ENCODE measurements around the gene ASGR2.

The ASGR2 gene

GRCh38 chr17:7110617-7111306, 3.9 kb downstream of the ASGR2 start:
- DNase-seq (ENCODE audit: low spot score): no peak
- Histone ChIP-seq H3K79me1 (ENCODE audit: low read depth, low read length) (no peaks in the 10 kb centered on the region), H2AK5ac (ENCODE audit: low read depth, low read length) (no peak overlapping the region), H3K9me3 (replicated peaks in 1 of 2; ENCODE audit: control insufficient read depth in 2 of 2, insufficient read depth in 1 of 2, low read depth in 1 of 2, low read length in 2 of 2) (peaks cover 0 to 5% of the 10 kb centered on the region in 2 donors), H3K36me3 (replicated peaks in 1 of 2; ENCODE audit: control insufficient read depth in 2 of 2, insufficient read depth in 2 of 2, low read length in 2 of 2) (no peaks in the 10 kb centered on the region), H2AFZ (ENCODE audit: low read length) (peak overlapping the region; percentile 16), H3K4ac (ENCODE audit: low read length) (no peak overlapping the region), H3K4me3 (ENCODE audit: low read length in 2 of 2) (no peak overlapping the region), H4K8ac (ENCODE audit: low read depth, low read length) (no peak overlapping the region), H3K9ac (ENCODE audit: low read depth, low read length, poor library complexity) (no peak overlapping the region), H3K27ac (replicated peaks; ENCODE audit: low read length) (no peak overlapping the region), H2BK12ac (ENCODE audit: low read length) (no peak overlapping the region), H2BK5ac (ENCODE audit: low read length) (no peak overlapping the region), H2BK120ac (ENCODE audit: low read depth, low read length) (no peak overlapping the region), H2BK15ac (ENCODE audit: low read length) (no peak overlapping the region), H3K27me3 (ENCODE audit: control insufficient read depth in 3 of 3, insufficient read depth in 3 of 3, low read depth in 1 of 3, low read length in 3 of 3) (no peaks in the 10 kb centered on the region), H3K14ac (ENCODE audit: low read length) (no peak overlapping the region), H3K23ac (ENCODE audit: low read depth, low read length, poor library complexity) (no peak overlapping the region), H3K4me1 (ENCODE audit: control insufficient read depth in 2 of 2, insufficient read depth in 1 of 2, low read depth in 1 of 2, low read length in 2 of 2) (peaks cover 2 to 9% of the 10 kb centered on the region in 2 donors), H3K4me2 (ENCODE audit: insufficient read depth, low read length, poor library complexity, severe bottlenecking) (no peak overlapping the region), H3K18ac (ENCODE audit: low read length) (no peak overlapping the region), H4K91ac (ENCODE audit: low read depth, low read length, poor library complexity) (no peak overlapping the region)
- no CpG with 5 or more reads among the region's 11 CpGs for WGBS, 2 donors (ENCODE audit: extremely low coverage in 2 of 2, insufficient read length in 2 of 2, insufficient replicate concordance in 1 of 2)

DNA sequence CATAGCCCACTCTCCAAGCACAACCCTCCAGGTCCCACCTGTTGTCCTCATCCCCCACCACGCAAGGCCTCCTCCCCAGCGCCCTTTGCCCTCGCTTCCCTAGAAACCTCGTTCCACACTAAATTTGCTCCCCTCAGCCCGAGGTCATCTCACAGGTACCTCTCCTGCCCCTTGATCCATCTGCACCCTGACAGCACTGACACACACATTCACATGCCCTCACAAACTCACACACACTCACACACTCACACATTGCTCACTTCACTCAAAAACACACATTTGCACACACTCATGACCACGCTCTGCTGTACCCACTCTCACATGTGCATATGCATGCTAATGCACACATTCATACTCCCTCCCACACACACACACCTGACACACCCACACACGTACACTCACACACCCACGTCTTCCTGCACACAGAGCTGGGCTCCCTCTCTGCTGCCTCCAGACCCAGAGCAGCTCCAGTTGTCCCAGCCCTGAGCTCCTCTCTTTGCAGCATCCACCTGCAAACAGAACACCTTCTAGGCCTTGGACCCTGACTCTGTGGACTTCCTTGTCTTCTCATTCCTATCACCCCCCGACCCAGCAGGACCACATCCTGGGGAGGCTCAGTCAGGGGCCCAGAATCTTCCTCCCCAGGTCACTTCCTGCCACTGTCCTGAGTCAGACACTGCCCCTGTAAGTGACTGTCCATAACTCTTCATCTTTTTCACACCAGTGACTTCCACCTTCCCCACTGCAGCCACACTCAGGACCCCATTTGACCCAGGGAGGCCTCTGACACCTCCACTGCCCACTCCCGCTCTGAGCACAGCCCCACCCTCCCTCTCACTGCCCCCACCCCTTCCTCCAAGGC, 4.9 kb downstream of the ASGR2 start:
- no peak overlapping the region for H2BK120ac ChIP-seq (ENCODE audit: low read depth, low read length)
- H2BK5ac ChIP-seq (ENCODE audit: low read length): peak overlapping the region; percentile 48
- no peak overlapping the region for H3K4me3 ChIP-seq (ENCODE audit: low read length in 2 of 2)
- no peak overlapping the region for H4K8ac ChIP-seq (ENCODE audit: low read depth, low read length)
- H2BK12ac ChIP-seq (ENCODE audit: low read length): peak overlapping the region; percentile 63
- no peak overlapping the region for H3K27ac ChIP-seq (replicated peaks; ENCODE audit: low read length)
- H3K4me2 ChIP-seq (ENCODE audit: insufficient read depth, low read length, poor library complexity, severe bottlenecking): no peak overlapping the region
- H3K23ac ChIP-seq (ENCODE audit: low read depth, low read length, poor library complexity): peak overlapping the region; percentile 8
- peaks cover 0 to 5% of the 10 kb centered on the region in 2 donors for H3K9me3 ChIP-seq (replicated peaks in 1 of 2; ENCODE audit: control insufficient read depth in 2 of 2, insufficient read depth in 1 of 2, low read depth in 1 of 2, low read length in 2 of 2)
- H2AK5ac ChIP-seq (ENCODE audit: low read depth, low read length): peak overlapping the region; percentile 70
- peak overlapping the region; percentile 21 for H3K14ac ChIP-seq (ENCODE audit: low read length)
- 100% methylated on average over 2 of the region's 10 CpGs; no CpG with 5 or more reads in 1 of the 2 donors for WGBS, 2 donors (ENCODE audit: extremely low coverage in 2 of 2, insufficient read length in 2 of 2, insufficient replicate concordance in 1 of 2)
- H3K9ac ChIP-seq (ENCODE audit: low read depth, low read length, poor library complexity): no peak overlapping the region
- no peaks in the 10 kb centered on the region for H3K36me3 ChIP-seq (replicated peaks in 1 of 2; ENCODE audit: control insufficient read depth in 2 of 2, insufficient read depth in 2 of 2, low read length in 2 of 2)
- H2AFZ ChIP-seq (ENCODE audit: low read length): peak overlapping the region; percentile 51
- H3K4me1 ChIP-seq (ENCODE audit: control insufficient read depth in 2 of 2, insufficient read depth in 1 of 2, low read depth in 1 of 2, low read length in 2 of 2): peaks cover 2 to 5% of the 10 kb centered on the region in 2 donors
- no peak overlapping the region for H4K91ac ChIP-seq (ENCODE audit: low read depth, low read length, poor library complexity)
- no peaks in the 10 kb centered on the region for H3K27me3 ChIP-seq (ENCODE audit: control insufficient read depth in 3 of 3, insufficient read depth in 3 of 3, low read depth in 1 of 3, low read length in 3 of 3)
- peak overlapping the region; percentile 76 for H3K18ac ChIP-seq (ENCODE audit: low read length)
- H2BK15ac ChIP-seq (ENCODE audit: low read length): no peak overlapping the region
- H3K4ac ChIP-seq (ENCODE audit: low read length): no peak overlapping the region
- H3K79me1 ChIP-seq (ENCODE audit: low read depth, low read length): no peaks in the 10 kb centered on the region
- DNase-seq (ENCODE audit: low spot score): no peak

DNA sequence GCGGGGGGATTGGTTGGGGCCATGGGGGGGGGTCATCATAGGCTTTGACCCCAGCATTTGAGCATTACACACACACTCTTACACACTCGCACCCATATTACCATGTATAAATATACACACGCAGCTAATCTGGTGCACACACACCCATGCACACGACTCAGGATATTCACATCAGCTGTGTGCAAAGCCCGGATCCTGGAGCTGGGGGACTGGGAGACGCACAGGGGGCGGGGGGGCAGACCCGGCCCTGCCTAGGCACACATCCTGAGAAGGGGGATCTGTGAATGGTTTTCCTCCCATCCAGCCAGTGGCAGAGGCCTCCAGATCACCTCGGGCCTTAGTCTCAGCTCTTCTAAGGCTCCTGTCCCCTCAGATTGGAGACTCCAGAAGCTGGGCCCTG, 5.6 kb downstream of the ASGR2 start:
- Histone ChIP-seq H3K9me3 (replicated peaks in 1 of 2; ENCODE audit: control insufficient read depth in 2 of 2, insufficient read depth in 1 of 2, low read depth in 1 of 2, low read length in 2 of 2) (peaks cover 0 to 5% of the 10 kb centered on the region in 2 donors), H2AFZ (ENCODE audit: low read length) (no peak overlapping the region), H4K91ac (ENCODE audit: low read depth, low read length, poor library complexity) (no peak overlapping the region), H3K18ac (ENCODE audit: low read length) (no peak overlapping the region), H3K4ac (ENCODE audit: low read length) (no peak overlapping the region), H3K9ac (ENCODE audit: low read depth, low read length, poor library complexity) (no peak overlapping the region), H2BK12ac (ENCODE audit: low read length) (no peak overlapping the region), H3K27me3 (ENCODE audit: control insufficient read depth in 3 of 3, insufficient read depth in 3 of 3, low read depth in 1 of 3, low read length in 3 of 3) (no peaks in the 10 kb centered on the region), H3K23ac (ENCODE audit: low read depth, low read length, poor library complexity) (no peak overlapping the region), H3K14ac (ENCODE audit: low read length) (no peak overlapping the region), H4K8ac (ENCODE audit: low read depth, low read length) (no peak overlapping the region), H3K27ac (replicated peaks; ENCODE audit: low read length) (no peak overlapping the region), H3K36me3 (replicated peaks in 1 of 2; ENCODE audit: control insufficient read depth in 2 of 2, insufficient read depth in 2 of 2, low read length in 2 of 2) (no peaks in the 10 kb centered on the region), H2AK5ac (ENCODE audit: low read depth, low read length) (no peak overlapping the region), H2BK120ac (ENCODE audit: low read depth, low read length) (no peak overlapping the region), H3K4me2 (ENCODE audit: insufficient read depth, low read length, poor library complexity, severe bottlenecking) (no peak overlapping the region), H3K4me3 (ENCODE audit: low read length in 2 of 2) (no peak overlapping the region), H2BK5ac (ENCODE audit: low read length) (no peak overlapping the region), H3K79me1 (ENCODE audit: low read depth, low read length) (no peaks in the 10 kb centered on the region), H3K4me1 (ENCODE audit: control insufficient read depth in 2 of 2, insufficient read depth in 1 of 2, low read depth in 1 of 2, low read length in 2 of 2) (peaks cover 2 to 5% of the 10 kb centered on the region in 2 donors), H2BK15ac (ENCODE audit: low read length) (no peak overlapping the region)
- no CpG with 5 or more reads among the region's 9 CpGs for WGBS, 2 donors (ENCODE audit: extremely low coverage in 2 of 2, insufficient read length in 2 of 2, insufficient replicate concordance in 1 of 2)
- no peak for DNase-seq (ENCODE audit: low spot score)

GRCh38 chr17:7108560-7108925, 6.1 kb downstream of the ASGR2 start:
- Histone ChIP-seq H3K23ac (ENCODE audit: low read depth, low read length, poor library complexity) (peak overlapping the region; percentile 80), H3K9ac (ENCODE audit: low read depth, low read length, poor library complexity) (peak overlapping the region; percentile 50), H3K9me3 (replicated peaks in 1 of 2; ENCODE audit: control insufficient read depth in 2 of 2, insufficient read depth in 1 of 2, low read depth in 1 of 2, low read length in 2 of 2) (peaks cover 0 to 5% of the 10 kb centered on the region in 2 donors), H2BK12ac (ENCODE audit: low read length) (peak overlapping the region; percentile 22), H2BK120ac (ENCODE audit: low read depth, low read length) (no peak overlapping the region), H3K27me3 (ENCODE audit: control insufficient read depth in 3 of 3, insufficient read depth in 3 of 3, low read depth in 1 of 3, low read length in 3 of 3) (peaks cover 0 to under 1% (median 0%) of the 10 kb centered on the region in 3 experiments), H3K4me2 (ENCODE audit: insufficient read depth, low read length, poor library complexity, severe bottlenecking) (no peak overlapping the region), H3K18ac (ENCODE audit: low read length) (peak overlapping the region; percentile 80), H3K79me1 (ENCODE audit: low read depth, low read length) (no peaks in the 10 kb centered on the region), H3K27ac (replicated peaks; ENCODE audit: low read length) (no peak overlapping the region), H2BK15ac (ENCODE audit: low read length) (no peak overlapping the region), H4K8ac (ENCODE audit: low read depth, low read length) (no peak overlapping the region), H3K14ac (ENCODE audit: low read length) (peak overlapping the region; percentile 99), H2AFZ (ENCODE audit: low read length) (no peak overlapping the region), H3K36me3 (replicated peaks in 1 of 2; ENCODE audit: control insufficient read depth in 2 of 2, insufficient read depth in 2 of 2, low read length in 2 of 2) (no peaks in the 10 kb centered on the region), H3K4me1 (ENCODE audit: control insufficient read depth in 2 of 2, insufficient read depth in 1 of 2, low read depth in 1 of 2, low read length in 2 of 2) (peaks cover 2 to 5% of the 10 kb centered on the region in 2 donors), H3K4me3 (ENCODE audit: low read length in 2 of 2) (peak overlapping the region in 1 of 2 donors; percentile 30), H4K91ac (ENCODE audit: low read depth, low read length, poor library complexity) (no peak overlapping the region), H2BK5ac (ENCODE audit: low read length) (peak overlapping the region; percentile 66), H3K4ac (ENCODE audit: low read length) (no peak overlapping the region), H2AK5ac (ENCODE audit: low read depth, low read length) (peak overlapping the region; percentile 75)
- no CpG with 5 or more reads among the region's 10 CpGs for WGBS, 2 donors (ENCODE audit: extremely low coverage in 2 of 2, insufficient read length in 2 of 2, insufficient replicate concordance in 1 of 2)
- no peak for DNase-seq (ENCODE audit: low spot score)
